Measurements from ENCODE around the gene EBPL. TPM values are rescaled to one million over a fixed set of nuclear protein-coding genes. Genes with fewer than 3 reads are reported as not detected.

EBPL gene
- total and polyA plus RNA-seq, 9 donors, result 48.7 to 112 (median 70.0) TPM

GRCh38 chr13:49638030-49638743, 53.1 kb downstream of the EBPL start:
- no peak for DNase-seq
- no peak overlapping the region for H3K4me3 ChIP-seq
- H3K27ac ChIP-seq, result no peak overlapping the region
- no peaks in the 10 kb centered on the region for H3K27me3 ChIP-seq
- H3K9me3 ChIP-seq, result no peaks in the 10 kb centered on the region
- H3K36me3 ChIP-seq, result no peaks in the 10 kb centered on the region
- H3K4me1 ChIP-seq (ENCODE audit: insufficient read depth), result no peaks in the 10 kb centered on the region
- TF ChIP-seq CTCF (IDR thresholded peaks at IDR 0.05) (no peak), POLR2A (IDR thresholded peaks at IDR 0.05) (no peak), EP300 (IDR thresholded peaks at IDR 0.05) (no peak)
- intact Hi-C loops (cut with DNase I), result no loop called here
- WGBS, 3 donors, result 72 to 81% (median 74%) methylated on average over 4 of the region's 4 CpGs

GRCh38 chr13:49636705-49637104, 54.6 kb downstream of the EBPL start:
- Histone ChIP-seq H3K4me3 (no peak overlapping the region), H3K4me1 (ENCODE audit: insufficient read depth) (no peaks in the 10 kb centered on the region), H3K27me3 (no peaks in the 10 kb centered on the region), H3K36me3 (no peaks in the 10 kb centered on the region), H3K27ac (no peak overlapping the region), H3K9me3 (no peaks in the 10 kb centered on the region)
- 96 to 97% (median 97%) methylated on average over 5 of the region's 5 CpGs for WGBS, 3 donors
- DNase-seq, result no peak
- intact Hi-C loops (cut with DNase I), result no loop called here
- no peak for TF ChIP-seq EP300 (IDR thresholded peaks at IDR 0.05)

DNA sequence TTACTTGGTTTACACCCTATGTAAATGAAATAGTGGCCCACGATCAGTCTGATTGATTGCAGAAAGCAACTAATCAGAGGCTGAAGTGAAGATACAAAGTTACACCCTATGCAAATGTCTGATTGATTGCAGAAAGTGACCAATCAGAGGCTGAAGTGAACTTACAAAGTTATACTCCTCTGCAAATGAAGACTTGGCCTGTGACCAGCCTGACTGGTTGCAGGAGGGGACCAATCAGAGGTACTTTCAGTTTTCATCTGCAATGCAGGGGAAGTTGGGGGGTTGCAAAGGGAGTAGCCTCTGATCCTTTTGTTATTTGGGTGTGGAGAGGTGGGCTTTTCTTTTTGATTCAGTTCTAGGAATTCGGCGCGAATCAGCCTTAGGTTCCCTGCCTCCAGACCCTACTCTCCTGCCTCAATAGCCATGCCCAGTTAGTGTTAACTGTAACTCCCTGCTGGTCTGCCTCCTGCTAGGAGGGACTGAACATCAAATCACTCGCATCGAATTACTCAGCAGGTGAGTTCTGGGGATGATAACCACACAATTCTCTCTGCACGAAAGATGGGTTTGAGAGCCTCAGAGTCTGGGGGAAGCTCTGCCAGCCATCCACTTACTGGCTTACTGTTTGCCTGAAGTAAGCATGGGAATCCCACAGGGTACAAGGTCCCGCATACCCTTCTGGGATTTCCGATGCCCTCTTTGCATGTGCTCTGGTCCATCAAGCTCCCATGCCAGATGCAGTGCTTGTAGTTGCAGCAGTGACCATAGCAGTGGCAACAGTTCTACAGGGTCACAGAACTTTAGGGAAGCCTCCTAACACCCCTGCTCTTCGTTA, 55.5 kb downstream of the EBPL start:
- no peak for TF ChIP-seq CTCF (IDR thresholded peaks at IDR 0.05)
- no peak for TF ChIP-seq EP300 (IDR thresholded peaks at IDR 0.05)
- TF ChIP-seq POLR2A (IDR thresholded peaks at IDR 0.05), result no peak
- DNase-seq, result peak in 4 of 5 donors; percentile 27 to 46 (median 40)
- no peaks in the 10 kb centered on the region for H3K36me3 ChIP-seq

DNA sequence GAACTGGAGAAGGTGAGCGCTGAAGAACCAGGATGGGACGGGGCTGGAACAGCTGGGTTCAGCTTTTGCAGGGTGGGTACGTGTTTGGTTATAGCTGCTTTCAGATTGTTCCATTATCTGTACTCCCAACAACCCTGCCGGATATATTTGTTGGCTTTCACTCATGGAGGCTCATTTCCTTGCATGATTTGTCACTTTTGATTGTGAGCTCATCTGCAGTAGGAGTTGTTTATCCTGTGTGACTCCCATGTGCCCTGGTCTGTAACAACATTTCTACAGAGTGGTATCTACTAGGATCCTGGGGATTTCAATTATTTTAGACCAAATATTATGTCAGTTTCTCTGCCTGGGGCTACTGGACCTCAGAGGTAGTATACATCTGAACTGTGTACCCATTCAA, 57.6 kb downstream of the EBPL start:
- Histone ChIP-seq H3K27me3 (no peaks in the 10 kb centered on the region), H3K4me3 (no peak overlapping the region), H3K36me3 (no peaks in the 10 kb centered on the region), H3K27ac (no peak overlapping the region), H3K9me3 (no peaks in the 10 kb centered on the region), H3K4me1 (ENCODE audit: insufficient read depth) (no peaks in the 10 kb centered on the region)
- WGBS, 3 donors, result 73 to 77% (median 76%) methylated on average over 4 of the region's 4 CpGs
- no peak for DNase-seq
- intact Hi-C loops (cut with DNase I), result no loop called here
- TF ChIP-seq CTCF (IDR thresholded peaks at IDR 0.05), result no peak
- no peak for TF ChIP-seq EP300 (IDR thresholded peaks at IDR 0.05)

More for the DNA sequence above, 55.5 kb downstream of the EBPL start:
- Histone ChIP-seq H3K27me3 (no peaks in the 10 kb centered on the region), H3K4me1 (ENCODE audit: insufficient read depth) (no peaks in the 10 kb centered on the region), H3K4me3 (peak overlapping the region; percentile 16), H3K27ac (no peak overlapping the region), H3K9me3 (no peaks in the 10 kb centered on the region)
- intact Hi-C loops (cut with DNase I), result no loop called here
- 38 to 53% (median 41%) methylated on average over 10 of the region's 10 CpGs for WGBS, 3 donors

- no peak for DNase-seq
- 84 to 91% (median 89%) methylated on average over 5 of the region's 5 CpGs for WGBS, 3 donors
- intact Hi-C loops (cut with DNase I), result no loop called here
- H3K27ac ChIP-seq, result no peak overlapping the region
- no peak overlapping the region for H3K4me3 ChIP-seq
- TF ChIP-seq CTCF (IDR thresholded peaks at IDR 0.05) (no peak), EP300 (IDR thresholded peaks at IDR 0.05) (no peak), POLR2A (IDR thresholded peaks at IDR 0.05) (no peak)
- no peaks in the 10 kb centered on the region for H3K36me3 ChIP-seq
- H3K4me1 ChIP-seq (ENCODE audit: insufficient read depth), result no peaks in the 10 kb centered on the region
- H3K9me3 ChIP-seq, result no peaks in the 10 kb centered on the region
- H3K27me3 ChIP-seq, result no peaks in the 10 kb centered on the region
Observed at GRCh38 chr13:49632156-49632555, 59.1 kb downstream of the EBPL start.
